Caco-2 (cell line): ENCODE measurements around the gene CRY2. TPM values are rescaled to one million over a fixed set of nuclear protein-coding genes. Genes with fewer than 3 reads are reported as not detected.

Source experiments
- BruUV-seq: library from RNA; stranded (reverse); fragments of 400-500 nt; replicated peaks from 2 replicates; lab custom pipeline; 2021; lab: Mats Ljungman, UMichigan
- CTCF ChIA-PET: fragments of 300-600 bp; sonication (Branson Sonifier 250); formaldehyde crosslinking; loops from one replicate; lab custom pipeline; 2022; ENCODE audit warnings: antibody characterized with exemption; lab: Charles Lee
- POLR2A ChIA-PET: fragments of 300-600 bp; sonication (Branson Sonifier 250); formaldehyde crosslinking; loops from one replicate; lab custom pipeline; 2022; ENCODE audit warnings: antibody characterized with exemption; lab: Charles Lee
- DNase-seq, 2 experiments: peaks; one replicate each; pipeline versions ENCODE4 v3.0.0 to v3.0.0-alpha.2; 2020 to 2022
- H3K27me3 ChIP-seq: replicated peaks from 2 replicates; pipeline ENCODE4 v1.6.0; 2011; ENCODE audit warnings: low read length; ENCODE audit not compliant: control insufficient read depth, insufficient read depth
- H3K36me3 ChIP-seq: 2 replicates; pipeline ENCODE4 v1.5.1; 2011; ENCODE audit warnings: low read length; ENCODE audit not compliant: control insufficient read depth, insufficient read depth
- H3K4me1 ChIP-seq: fragments of 250-450 bp; sonication (Bioruptor Pico); 2 replicates; pipeline ENCODE4 v1.5.1; 2020; ENCODE audit warnings: mild to moderate bottlenecking
- H3K4me3 ChIP-seq: 2 replicates; pipeline ENCODE4 v1.5.1; 2011; ENCODE audit warnings: low read depth, mild to moderate bottlenecking, control low read depth, low read length
- H3K9me3 ChIP-seq: fragments of 250-450 bp; sonication (Bioruptor Pico); 2 replicates; pipeline ENCODE4 v1.5.1; 2020; ENCODE audit warnings: mild to moderate bottlenecking, moderate library complexity
- H3K27ac Mint-ChIP-seq: one replicate; pipeline ENCODE4 v1.8.0; 2022; ENCODE audit warnings: mixed read lengths; ENCODE audit not compliant: unreplicated experiment
- H3K27me3 Mint-ChIP-seq: one replicate; pipeline ENCODE4 v1.8.0; 2022; ENCODE audit warnings: mixed read lengths; ENCODE audit not compliant: insufficient read depth, unreplicated experiment
- H3K36me3 Mint-ChIP-seq: one replicate; pipeline ENCODE4 v1.8.0; 2022; ENCODE audit warnings: mild to moderate bottlenecking, mixed read lengths; ENCODE audit not compliant: insufficient read depth, unreplicated experiment
- H3K4me1 Mint-ChIP-seq: one replicate; pipeline ENCODE4 v1.8.0; 2022; ENCODE audit warnings: low read depth, mixed read lengths; ENCODE audit not compliant: unreplicated experiment
- H3K4me3 Mint-ChIP-seq: one replicate; pipeline ENCODE4 v1.8.0; 2022; ENCODE audit warnings: mild to moderate bottlenecking, moderate library complexity, mixed read lengths; ENCODE audit not compliant: unreplicated experiment
- H3K9me3 Mint-ChIP-seq: one replicate; pipeline ENCODE4 v1.8.0; 2022; ENCODE audit warnings: mixed read lengths; ENCODE audit not compliant: unreplicated experiment
- CTCF ChIP-seq, 2 experiments: fragments of 200-600 bp in 1 of 2; IDR thresholded peaks; 1 replicate in 1 of 2; 2 replicates in 1 of 2; pipeline versions ENCODE4 v1.5.1 to v1.8.0; 2011 to 2022; ENCODE audit warnings: antibody characterized with exemption in 1 of 2, control low read depth in 1 of 2, inconsistent platforms in 1 of 2, low read depth in 1 of 2, low read length in 1 of 2, mild to moderate bottlenecking in 1 of 2, moderate library complexity in 1 of 2; ENCODE audit not compliant: insufficient read depth in 1 of 2, severe bottlenecking in 1 of 2, unreplicated experiment in 1 of 2
- intact Hi-C: fragments of 100-400 bp; cut with micrococcal nuclease; formaldehyde crosslinking; loops from one replicate; pipeline ENCODE4 v1.10.0; 2022; ENCODE audit not compliant: unreplicated experiment
- total RNA-seq: library from RNA; stranded (reverse); gene quantifications from 2 replicates; pipeline ENCODE4 v1.2.3, GENCODE V29; 2022

The CRY2 gene
- total RNA-seq, 1 experiment from 2014 or later, result 28.5 TPM

DNA sequence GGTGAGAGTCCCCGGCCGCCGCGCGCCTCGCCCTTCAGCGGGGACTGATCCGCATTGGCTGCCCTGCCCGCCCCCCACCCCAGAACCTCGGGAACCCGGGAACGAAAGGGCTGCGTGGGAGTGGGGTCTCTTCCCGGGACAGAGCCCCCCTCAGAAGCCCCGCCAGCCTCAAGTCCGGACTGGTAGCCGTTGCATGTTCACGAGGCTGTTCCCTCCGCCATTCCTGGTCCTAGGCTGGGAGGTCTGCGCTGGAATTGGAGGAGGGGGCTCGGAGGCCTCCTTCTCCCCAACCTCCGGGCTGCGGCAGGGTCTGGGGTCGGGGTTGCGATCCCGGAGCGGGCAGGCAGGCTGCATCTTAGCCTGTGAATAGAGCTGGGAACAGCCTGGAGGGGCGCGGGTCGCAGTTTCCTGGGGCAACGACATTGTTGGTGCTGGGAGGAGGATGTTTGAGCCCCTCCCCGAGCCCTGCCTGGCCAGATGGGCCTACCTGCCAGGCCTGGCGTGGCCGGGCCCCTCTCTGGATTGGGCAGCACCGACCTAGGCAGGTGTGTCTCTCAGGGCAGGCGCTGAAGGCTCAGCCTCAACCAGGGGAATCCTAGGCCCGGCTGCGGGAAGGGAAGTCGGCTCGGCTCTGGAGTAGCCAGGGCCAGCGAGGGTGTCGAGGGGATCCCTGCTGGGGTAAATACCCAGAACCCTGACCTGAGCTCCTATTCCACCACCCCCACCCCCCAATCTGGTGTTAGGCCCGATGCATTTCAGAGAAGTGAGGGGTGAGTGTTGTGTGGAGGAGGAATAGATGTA is 38.8 kb downstream of the CRY2 start:
- peak overlapping the region; percentile 56 for H3K4me3 ChIP-seq
- ChIA-PET CTCF (no interaction called here), POLR2A (no interaction called here)
- no TSS peak for BruUV-seq
- Mint-ChIP-seq H3K4me1 (no peaks in the 10 kb centered on the region), H3K4me3 (peak overlapping the region; percentile 63), H3K9me3 (no peaks in the 10 kb centered on the region), H3K27me3 (no peaks in the 10 kb centered on the region), H3K36me3 (peaks cover 10% of the 10 kb centered on the region), H3K27ac (no peak overlapping the region)
- intact Hi-C loops, result loop anchor here (1.0 kb wide), 2 partner anchors 13 to 39 kb away; partner anchors contain the start of gene CRY2
- H3K36me3 ChIP-seq, result no peaks in the 10 kb centered on the region
- no peak for TF ChIP-seq CTCF (IDR thresholded peaks at IDR 0.05; ENCODE audit: insufficient read depth in 1 of 2, low read depth in 1 of 2, low read length in 1 of 2, severe bottlenecking in 1 of 2, unreplicated experiment in 1 of 2)
- no peaks in the 10 kb centered on the region for H3K27me3 ChIP-seq
- no peak for DNase-seq
- no peaks in the 10 kb centered on the region for H3K9me3 ChIP-seq
- peaks cover 4% of the 10 kb centered on the region; the same call in 1 of the 2 replicates for H3K4me1 ChIP-seq

DNA sequence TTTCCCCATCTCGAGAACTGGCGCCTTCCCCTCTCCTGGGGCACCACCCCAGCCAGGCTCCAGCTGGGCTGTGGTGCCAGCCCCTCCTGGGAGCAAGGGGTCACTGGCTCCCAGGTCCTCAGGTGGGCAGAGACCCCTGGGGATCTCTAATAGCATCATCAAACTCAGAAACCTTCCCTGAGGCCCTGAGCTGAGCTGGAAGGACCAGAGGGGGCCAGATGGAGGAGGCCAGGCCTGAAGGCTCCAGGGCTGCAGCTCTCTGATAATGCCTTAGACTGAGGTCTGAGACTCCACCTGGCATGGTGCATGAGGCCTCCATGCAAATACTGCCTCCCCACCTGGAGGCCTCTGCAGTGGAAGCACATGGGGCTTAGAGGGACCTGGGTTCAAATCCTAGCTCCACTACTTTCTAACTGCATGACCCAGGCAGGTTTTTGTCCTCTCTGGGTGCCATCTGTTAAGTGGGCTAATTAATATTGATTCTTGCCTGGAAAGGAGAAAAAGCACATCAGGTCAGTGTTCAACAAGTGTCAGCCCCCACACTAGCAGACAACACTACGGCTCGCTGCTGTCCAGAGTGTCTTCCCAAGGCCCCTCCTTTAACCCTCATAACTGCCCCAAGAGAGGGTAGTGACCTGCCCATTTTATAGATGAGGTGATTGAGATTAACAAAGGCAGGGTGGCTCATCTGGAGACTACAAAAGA is 39.7 kb downstream of the CRY2 start:
- H3K9me3 ChIP-seq, result no peaks in the 10 kb centered on the region
- H3K4me1 ChIP-seq, result peaks cover 4% of the 10 kb centered on the region; the same call in 1 of the 2 replicates
- H3K36me3 Mint-ChIP-seq, result peaks cover 10% of the 10 kb centered on the region
- ChIA-PET POLR2A (no interaction called here), CTCF (no interaction called here)
- no peak overlapping the region for H3K27ac Mint-ChIP-seq
- H3K9me3 Mint-ChIP-seq, result no peaks in the 10 kb centered on the region
- peak overlapping the region; percentile 63 for H3K4me3 Mint-ChIP-seq
- H3K27me3 Mint-ChIP-seq, result no peaks in the 10 kb centered on the region
- H3K36me3 ChIP-seq, result no peaks in the 10 kb centered on the region
- intact Hi-C loops, result no loop called here
- no peak for TF ChIP-seq CTCF (IDR thresholded peaks at IDR 0.05; ENCODE audit: insufficient read depth in 1 of 2, low read depth in 1 of 2, low read length in 1 of 2, severe bottlenecking in 1 of 2, unreplicated experiment in 1 of 2)
- H3K4me3 ChIP-seq, result no peak overlapping the region
- no peaks in the 10 kb centered on the region for H3K4me1 Mint-ChIP-seq
- no peaks in the 10 kb centered on the region for H3K27me3 ChIP-seq
- BruUV-seq, result no TSS peak
- DNase-seq, result no peak

GRCh38 chr11:45887587-45887986 is 40.3 kb downstream of the CRY2 start:
- intact Hi-C loops, result no loop called here
- Mint-ChIP-seq H3K27me3 (no peaks in the 10 kb centered on the region), H3K9me3 (no peaks in the 10 kb centered on the region), H3K4me3 (no peak overlapping the region), H3K4me1 (no peaks in the 10 kb centered on the region), H3K36me3 (peaks cover 10% of the 10 kb centered on the region), H3K27ac (no peak overlapping the region)
- ChIA-PET POLR2A (no interaction called here), CTCF (no interaction called here)
- no peak for DNase-seq
- BruUV-seq, result no TSS peak
- no peaks in the 10 kb centered on the region for H3K9me3 ChIP-seq
- no peak for TF ChIP-seq CTCF (IDR thresholded peaks at IDR 0.05; ENCODE audit: insufficient read depth in 1 of 2, low read depth in 1 of 2, low read length in 1 of 2, severe bottlenecking in 1 of 2, unreplicated experiment in 1 of 2)
- no peak overlapping the region for H3K4me3 ChIP-seq
- H3K4me1 ChIP-seq, result peaks cover 4% of the 10 kb centered on the region; the same call in 1 of the 2 replicates
- no peaks in the 10 kb centered on the region for H3K27me3 ChIP-seq
- no peaks in the 10 kb centered on the region for H3K36me3 ChIP-seq
